ENCODE measurements around the gene RPL36A. TPM values are rescaled to one million over a fixed set of nuclear protein-coding genes. Genes with fewer than 3 reads are reported as not detected.

The RPL36A gene
- total and polyA plus RNA-seq, 9 of the 15 experiments (the other 6 are each of a cell fraction or from before 2014, with no cell fraction given) = 412 to 4,539 (median 3,209) TPM

DNA sequence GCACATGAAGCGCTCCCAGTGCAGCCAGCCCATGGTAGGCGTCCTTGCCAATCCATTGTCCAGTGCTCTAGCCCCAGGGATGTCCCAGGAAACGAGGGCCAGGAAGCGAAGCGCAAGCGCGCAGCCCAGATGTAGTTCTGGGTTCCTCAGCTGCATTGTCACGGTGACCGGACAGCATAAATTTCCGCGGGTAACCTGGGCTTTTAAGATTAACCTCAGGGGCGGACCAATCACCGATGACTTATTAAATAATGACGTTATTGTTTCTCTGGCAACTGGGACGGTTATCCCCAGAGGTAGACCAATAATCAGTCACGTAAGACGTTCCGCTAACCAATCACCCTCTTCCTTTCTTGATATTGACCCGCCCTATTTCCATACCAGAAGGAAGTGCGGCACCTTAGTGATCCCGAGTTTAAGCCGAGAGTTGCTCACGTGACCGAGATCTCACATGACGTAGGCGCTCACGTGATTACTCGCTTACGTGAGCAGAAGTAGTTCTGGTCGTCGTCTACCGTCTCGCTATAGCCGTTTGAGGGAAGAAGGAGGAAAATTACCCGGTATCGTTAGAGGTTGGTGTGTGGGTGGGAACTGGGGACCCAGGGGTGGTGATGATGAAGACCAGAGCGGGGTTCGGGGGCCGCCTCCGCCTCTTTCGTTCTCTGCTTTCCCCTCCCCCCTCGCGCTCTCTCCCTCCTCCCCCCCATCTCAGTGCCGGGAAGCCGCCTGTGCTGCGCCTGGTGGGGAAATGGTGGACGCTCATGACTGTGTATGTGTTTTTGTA, 17.1 kb downstream of the RPL36A start, which contains the start of the genes GLA and HNRNPH2 (continued):
- TF ChIP-seq, protein P1, sequence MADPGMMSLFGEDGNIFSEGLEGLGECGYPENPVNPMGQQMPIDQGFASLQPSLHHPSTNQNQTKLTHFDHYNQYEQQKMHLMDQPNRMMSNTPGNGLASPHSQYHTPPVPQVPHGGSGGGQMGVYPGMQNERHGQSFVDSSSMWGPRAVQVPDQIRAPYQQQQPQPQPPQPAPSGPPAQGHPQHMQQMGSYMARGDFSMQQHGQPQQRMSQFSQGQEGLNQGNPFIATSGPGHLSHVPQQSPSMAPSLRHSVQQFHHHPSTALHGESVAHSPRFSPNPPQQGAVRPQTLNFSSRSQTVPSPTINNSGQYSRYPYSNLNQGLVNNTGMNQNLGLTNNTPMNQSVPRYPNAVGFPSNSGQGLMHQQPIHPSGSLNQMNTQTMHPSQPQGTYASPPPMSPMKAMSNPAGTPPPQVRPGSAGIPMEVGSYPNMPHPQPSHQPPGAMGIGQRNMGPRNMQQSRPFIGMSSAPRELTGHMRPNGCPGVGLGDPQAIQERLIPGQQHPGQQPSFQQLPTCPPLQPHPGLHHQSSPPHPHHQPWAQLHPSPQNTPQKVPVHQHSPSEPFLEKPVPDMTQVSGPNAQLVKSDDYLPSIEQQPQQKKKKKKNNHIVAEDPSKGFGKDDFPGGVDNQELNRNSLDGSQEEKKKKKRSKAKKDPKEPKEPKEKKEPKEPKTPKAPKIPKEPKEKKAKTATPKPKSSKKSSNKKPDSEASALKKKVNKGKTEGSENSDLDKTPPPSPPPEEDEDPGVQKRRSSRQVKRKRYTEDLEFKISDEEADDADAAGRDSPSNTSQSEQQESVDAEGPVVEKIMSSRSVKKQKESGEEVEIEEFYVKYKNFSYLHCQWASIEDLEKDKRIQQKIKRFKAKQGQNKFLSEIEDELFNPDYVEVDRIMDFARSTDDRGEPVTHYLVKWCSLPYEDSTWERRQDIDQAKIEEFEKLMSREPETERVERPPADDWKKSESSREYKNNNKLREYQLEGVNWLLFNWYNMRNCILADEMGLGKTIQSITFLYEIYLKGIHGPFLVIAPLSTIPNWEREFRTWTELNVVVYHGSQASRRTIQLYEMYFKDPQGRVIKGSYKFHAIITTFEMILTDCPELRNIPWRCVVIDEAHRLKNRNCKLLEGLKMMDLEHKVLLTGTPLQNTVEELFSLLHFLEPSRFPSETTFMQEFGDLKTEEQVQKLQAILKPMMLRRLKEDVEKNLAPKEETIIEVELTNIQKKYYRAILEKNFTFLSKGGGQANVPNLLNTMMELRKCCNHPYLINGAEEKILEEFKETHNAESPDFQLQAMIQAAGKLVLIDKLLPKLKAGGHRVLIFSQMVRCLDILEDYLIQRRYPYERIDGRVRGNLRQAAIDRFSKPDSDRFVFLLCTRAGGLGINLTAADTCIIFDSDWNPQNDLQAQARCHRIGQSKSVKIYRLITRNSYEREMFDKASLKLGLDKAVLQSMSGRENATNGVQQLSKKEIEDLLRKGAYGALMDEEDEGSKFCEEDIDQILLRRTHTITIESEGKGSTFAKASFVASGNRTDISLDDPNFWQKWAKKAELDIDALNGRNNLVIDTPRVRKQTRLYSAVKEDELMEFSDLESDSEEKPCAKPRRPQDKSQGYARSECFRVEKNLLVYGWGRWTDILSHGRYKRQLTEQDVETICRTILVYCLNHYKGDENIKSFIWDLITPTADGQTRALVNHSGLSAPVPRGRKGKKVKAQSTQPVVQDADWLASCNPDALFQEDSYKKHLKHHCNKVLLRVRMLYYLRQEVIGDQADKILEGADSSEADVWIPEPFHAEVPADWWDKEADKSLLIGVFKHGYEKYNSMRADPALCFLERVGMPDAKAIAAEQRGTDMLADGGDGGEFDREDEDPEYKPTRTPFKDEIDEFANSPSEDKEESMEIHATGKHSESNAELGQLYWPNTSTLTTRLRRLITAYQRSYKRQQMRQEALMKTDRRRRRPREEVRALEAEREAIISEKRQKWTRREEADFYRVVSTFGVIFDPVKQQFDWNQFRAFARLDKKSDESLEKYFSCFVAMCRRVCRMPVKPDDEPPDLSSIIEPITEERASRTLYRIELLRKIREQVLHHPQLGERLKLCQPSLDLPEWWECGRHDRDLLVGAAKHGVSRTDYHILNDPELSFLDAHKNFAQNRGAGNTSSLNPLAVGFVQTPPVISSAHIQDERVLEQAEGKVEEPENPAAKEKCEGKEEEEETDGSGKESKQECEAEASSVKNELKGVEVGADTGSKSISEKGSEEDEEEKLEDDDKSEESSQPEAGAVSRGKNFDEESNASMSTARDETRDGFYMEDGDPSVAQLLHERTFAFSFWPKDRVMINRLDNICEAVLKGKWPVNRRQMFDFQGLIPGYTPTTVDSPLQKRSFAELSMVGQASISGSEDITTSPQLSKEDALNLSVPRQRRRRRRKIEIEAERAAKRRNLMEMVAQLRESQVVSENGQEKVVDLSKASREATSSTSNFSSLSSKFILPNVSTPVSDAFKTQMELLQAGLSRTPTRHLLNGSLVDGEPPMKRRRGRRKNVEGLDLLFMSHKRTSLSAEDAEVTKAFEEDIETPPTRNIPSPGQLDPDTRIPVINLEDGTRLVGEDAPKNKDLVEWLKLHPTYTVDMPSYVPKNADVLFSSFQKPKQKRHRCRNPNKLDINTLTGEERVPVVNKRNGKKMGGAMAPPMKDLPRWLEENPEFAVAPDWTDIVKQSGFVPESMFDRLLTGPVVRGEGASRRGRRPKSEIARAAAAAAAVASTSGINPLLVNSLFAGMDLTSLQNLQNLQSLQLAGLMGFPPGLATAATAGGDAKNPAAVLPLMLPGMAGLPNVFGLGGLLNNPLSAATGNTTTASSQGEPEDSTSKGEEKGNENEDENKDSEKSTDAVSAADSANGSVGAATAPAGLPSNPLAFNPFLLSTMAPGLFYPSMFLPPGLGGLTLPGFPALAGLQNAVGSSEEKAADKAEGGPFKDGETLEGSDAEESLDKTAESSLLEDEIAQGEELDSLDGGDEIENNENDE (IDR thresholded peaks at IDR 0.05; ENCODE audit: low read depth, low read length) = no peak
- TF ChIP-seq ZBTB17 (CRISPR knock-in tag; IDR thresholded peaks at IDR 0.05) = no peak
- TF ChIP-seq BACH1 (tag; IDR thresholded peaks at IDR 0.05) = no peak
- TF ChIP-seq ZNF778 (CRISPR knock-in tag; IDR thresholded peaks at IDR 0.05) = no peak
- TF ChIP-seq CBX1 (IDR thresholded peaks at IDR 0.05; ENCODE audit: low read depth) = 0 out of 2 replicates have a peak, but pooled peaks have one; percentile 9
- no peak for TF ChIP-seq HMG20B (CRISPR knock-in tag; IDR thresholded peaks at IDR 0.05)
- TF ChIP-seq HDAC1 (IDR thresholded peaks at IDR 0.05) = peak in 1 of 2 experiments; percentile 89; a peak in 2 of 4 replicates
- TF ChIP-seq SMARCB1 (IDR thresholded peaks at IDR 0.05; ENCODE audit: insufficient read length, low read depth) = no peak
- TF ChIP-seq PURB (CRISPR knock-in tag; IDR thresholded peaks at IDR 0.05; ENCODE audit: low read depth) = no peak
- no peak; the same call in 1 of the 2 replicates for TF ChIP-seq FOXM1 (IDR thresholded peaks at IDR 0.05; ENCODE audit: low read depth)
- TF ChIP-seq FOXM1 (CRISPR knock-in tag; IDR thresholded peaks at IDR 0.05; ENCODE audit: low read depth) = no peak
- TF ChIP-seq ZNF143 (CRISPR knock-in tag; IDR thresholded peaks at IDR 0.05) = no peak
- no peak for TF ChIP-seq PHB2 (IDR thresholded peaks at IDR 0.05; ENCODE audit: low read depth)
- TF ChIP-seq SUPT5H (IDR thresholded peaks at IDR 0.05) = peak; percentile 73
- TF ChIP-seq KLF16 (IDR thresholded peaks at IDR 0.05) = no peak
- peak; percentile 87 for TF ChIP-seq NBN (IDR thresholded peaks at IDR 0.05; ENCODE audit: low read depth)
- TF ChIP-seq GABPB1 (CRISPR knock-in tag; IDR thresholded peaks at IDR 0.05) = peak; percentile 66; the same call in 1 of the 2 replicates
- TF ChIP-seq TCF7 (IDR thresholded peaks at IDR 0.05; ENCODE audit: borderline replicate concordance) = 0 out of 2 replicates have a peak, but pooled peaks have one; percentile 30
- no peak for TF ChIP-seq CREBBP (IDR thresholded peaks at IDR 0.05; ENCODE audit: low read depth, low read length)

Data from K562 (cell line).